ENCODE data around the gene NTN3.

- no peak for TF ChIP-seq CEBPB (IDR thresholded peaks at IDR 0.05; ENCODE audit: low read depth, low read length)
- TF ChIP-seq CTCF (conservative IDR thresholded peaks at IDR 0.05; ENCODE audit: low read depth, low read length), result no peak
- no peak for TF ChIP-seq MAFK (IDR thresholded peaks at IDR 0.05; ENCODE audit: low read depth, low read length)
- TF ChIP-seq POLR2A (IDR thresholded peaks at IDR 0.05; ENCODE audit: low read depth, low read length), result no peak
- no peak for TF ChIP-seq FOS (IDR thresholded peaks at IDR 0.05; ENCODE audit: low read depth, low read length)
- no peak for TF ChIP-seq MAZ (IDR thresholded peaks at IDR 0.05; ENCODE audit: borderline replicate concordance, low read depth, low read length)
- no peak for TF ChIP-seq CHD1 (IDR thresholded peaks at IDR 0.05; ENCODE audit: low read depth, low read length)
- no peak for TF ChIP-seq USF2 (IDR thresholded peaks at IDR 0.05; ENCODE audit: low read depth, low read length)
- no peak for TF ChIP-seq SMC3 (IDR thresholded peaks at IDR 0.05; ENCODE audit: low read depth, low read length)
- no peak for TF ChIP-seq NFE2L2 (IDR thresholded peaks at IDR 0.05; ENCODE audit: low read depth, low read length)
- TF ChIP-seq RCOR1 (IDR thresholded peaks at IDR 0.05; ENCODE audit: insufficient replicate concordance, low read length), result no peak
- TF ChIP-seq RFX5 (IDR thresholded peaks at IDR 0.05; ENCODE audit: low read depth, low read length), result no peak
- TF ChIP-seq ELK1 (IDR thresholded peaks at IDR 0.05; ENCODE audit: borderline replicate concordance, low read depth, low read length), result no peak
- no peak for TF ChIP-seq MXI1 (IDR thresholded peaks at IDR 0.05; ENCODE audit: borderline replicate concordance, low read depth, low read length)
These were observed 29.4 kb downstream of the NTN3 start for GRCh38 chr16:2500430-2500917.

All from IMR-90 (cell line).